Measurements from ENCODE around the gene SEZ6. TPM values are rescaled to one million over a fixed set of nuclear protein-coding genes. Genes with fewer than 3 reads are reported as not detected.

The SEZ6 gene
- total RNA-seq, 2 experiments from 2014 or later: 0.31 TPM; not detected in 1

GRCh38 chr17:29051194-29051593 is 45.4 kb upstream of the SEZ6 start:
- Histone ChIP-seq H3K27me3 (ENCODE audit: control insufficient read depth in 1 of 2, insufficient read depth in 2 of 2, low read length in 2 of 2) (peaks cover 5 to 9% of the 10 kb centered on the region in 2 experiments), H3K27ac (ENCODE audit: low read depth in 1 of 2, low read length in 2 of 2) (no peak overlapping the region), H3K9me3 (ENCODE audit: control insufficient read depth in 1 of 2, insufficient read depth in 1 of 2, low read length in 2 of 2) (no peaks in the 10 kb centered on the region), H3K4me1 (ENCODE audit: insufficient read depth, low read length) (no peaks in the 10 kb centered on the region), H3K4me3 (ENCODE audit: low read length) (no peak overlapping the region), H3K36me3 (ENCODE audit: insufficient read depth, low read length) (no peaks in the 10 kb centered on the region)
- no peak for DNase-seq
- Mint-ChIP-seq H3K27ac (no peak overlapping the region), H3K4me3 (no peak overlapping the region), H3K27me3 (peaks cover 27% of the 10 kb centered on the region), H3K36me3 (ENCODE audit: low read depth) (no peaks in the 10 kb centered on the region), H3K9me3 (no peaks in the 10 kb centered on the region), H3K4me1 (ENCODE audit: low read depth) (no peaks in the 10 kb centered on the region)
- intact Hi-C loops (cut with DNase I, micrococcal nuclease): loop anchor here in 1 of 2 experiments (10.0 kb wide), 1 partner anchor 56 kb away; no protein-coding TSS in a partner anchor
- TF ChIP-seq CTCF (IDR thresholded peaks at IDR 0.05): no peak
- ChIA-PET CTCF (no interaction called here), POLR2A (no interaction called here)
- no peak for ATAC-seq (ENCODE audit: poor library complexity)

DNA sequence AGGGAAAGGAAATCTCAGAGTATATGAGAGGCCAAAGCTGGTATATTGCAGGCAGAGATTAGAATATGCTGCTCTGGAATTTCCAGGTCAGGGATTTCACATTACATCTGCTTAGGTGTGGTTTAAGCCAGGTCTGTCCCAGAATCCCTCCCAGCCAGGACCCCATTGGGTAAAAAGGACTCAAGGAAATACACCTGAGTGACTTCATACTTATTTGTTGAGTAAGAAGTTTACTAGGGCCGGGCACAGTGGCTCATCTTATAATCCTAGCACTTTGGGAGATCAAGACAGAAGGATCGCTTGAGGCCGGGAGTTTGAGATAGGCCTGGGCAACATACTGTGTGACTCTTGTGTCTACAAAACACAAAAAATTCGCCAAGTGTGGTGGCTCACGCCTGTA is 44.3 kb upstream of the SEZ6 start:
- TF ChIP-seq CTCF (IDR thresholded peaks at IDR 0.05): no peak
- H3K4me1 ChIP-seq (ENCODE audit: insufficient read depth, low read length): no peaks in the 10 kb centered on the region
- ATAC-seq (ENCODE audit: poor library complexity) (no peak), DNase-seq (no peak)
- Mint-ChIP-seq H3K27me3 (peaks cover 30% of the 10 kb centered on the region), H3K9me3 (no peaks in the 10 kb centered on the region), H3K4me1 (ENCODE audit: low read depth) (no peaks in the 10 kb centered on the region), H3K36me3 (ENCODE audit: low read depth) (no peaks in the 10 kb centered on the region), H3K4me3 (no peak overlapping the region), H3K27ac (no peak overlapping the region)
- H3K9me3 ChIP-seq (ENCODE audit: control insufficient read depth in 1 of 2, insufficient read depth in 1 of 2, low read length in 2 of 2): no peaks in the 10 kb centered on the region
- H3K4me3 ChIP-seq (ENCODE audit: low read length): no peak overlapping the region
- ChIA-PET CTCF (no interaction called here), POLR2A (no interaction called here)
- H3K27me3 ChIP-seq (ENCODE audit: control insufficient read depth in 1 of 2, insufficient read depth in 2 of 2, low read length in 2 of 2): peaks cover 8 to 14% of the 10 kb centered on the region in 2 experiments
- H3K36me3 ChIP-seq (ENCODE audit: insufficient read depth, low read length): no peaks in the 10 kb centered on the region
- H3K27ac ChIP-seq (ENCODE audit: low read depth in 1 of 2, low read length in 2 of 2): no peak overlapping the region
- intact Hi-C loops (cut with DNase I, micrococcal nuclease): loop anchor here in 1 of 2 experiments (10.0 kb wide), 1 partner anchor 55 kb away; no protein-coding TSS in a partner anchor

DNA sequence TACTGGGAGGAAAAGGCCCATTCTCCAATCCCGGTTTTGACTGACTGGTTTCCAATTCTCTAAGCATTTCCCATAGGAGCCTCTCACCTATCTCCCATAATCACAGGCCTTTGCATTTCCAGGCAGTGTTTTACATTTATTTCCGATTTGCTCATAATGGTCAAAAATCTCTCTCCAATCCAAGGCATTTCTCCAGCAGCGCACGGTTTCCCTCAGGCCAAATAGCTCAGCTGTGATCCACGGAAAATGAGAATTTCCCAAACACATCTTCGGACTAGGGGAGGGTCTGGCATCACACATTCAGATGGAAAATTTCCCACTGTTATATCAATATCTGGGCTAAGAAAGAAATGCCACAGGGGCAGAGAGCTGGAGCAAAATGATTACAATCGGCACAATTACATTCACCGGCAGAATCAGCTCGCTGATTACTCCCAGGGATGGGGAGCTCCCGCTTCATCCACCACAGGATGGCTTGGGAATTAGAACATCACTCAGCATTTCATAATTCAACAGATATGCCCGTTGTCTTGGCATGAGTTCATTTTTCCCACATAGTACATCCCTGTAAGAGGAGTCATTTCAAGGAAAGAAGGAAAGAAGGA is 43.8 kb upstream of the SEZ6 start:
- ChIA-PET POLR2A (no interaction called here), CTCF (no interaction called here)
- H3K27ac ChIP-seq (ENCODE audit: low read depth in 1 of 2, low read length in 2 of 2): no peak overlapping the region
- no peak for ATAC-seq (ENCODE audit: poor library complexity)
- Mint-ChIP-seq H3K27ac (no peak overlapping the region), H3K4me1 (ENCODE audit: low read depth) (no peaks in the 10 kb centered on the region), H3K4me3 (no peak overlapping the region), H3K27me3 (peaks cover 30% of the 10 kb centered on the region), H3K9me3 (no peaks in the 10 kb centered on the region), H3K36me3 (ENCODE audit: low read depth) (no peaks in the 10 kb centered on the region)
- TF ChIP-seq CTCF (IDR thresholded peaks at IDR 0.05): no peak
- no peak for DNase-seq
- no peaks in the 10 kb centered on the region for H3K36me3 ChIP-seq (ENCODE audit: insufficient read depth, low read length)
- intact Hi-C loops (cut with DNase I, micrococcal nuclease): loop anchor here in 1 of 2 experiments (10.0 kb wide), 1 partner anchor 55 kb away; no protein-coding TSS in a partner anchor
- no peaks in the 10 kb centered on the region for H3K4me1 ChIP-seq (ENCODE audit: insufficient read depth, low read length)
- H3K4me3 ChIP-seq (ENCODE audit: low read length): no peak overlapping the region
- peaks cover 8 to 14% of the 10 kb centered on the region in 2 experiments for H3K27me3 ChIP-seq (ENCODE audit: control insufficient read depth in 1 of 2, insufficient read depth in 2 of 2, low read length in 2 of 2)
- H3K9me3 ChIP-seq (ENCODE audit: control insufficient read depth in 1 of 2, insufficient read depth in 1 of 2, low read length in 2 of 2): no peaks in the 10 kb centered on the region

Data from CD4-positive, alpha-beta T cell (primary cell).